Measurements from ENCODE around the gene TYMP.

TYMP gene

DNA sequence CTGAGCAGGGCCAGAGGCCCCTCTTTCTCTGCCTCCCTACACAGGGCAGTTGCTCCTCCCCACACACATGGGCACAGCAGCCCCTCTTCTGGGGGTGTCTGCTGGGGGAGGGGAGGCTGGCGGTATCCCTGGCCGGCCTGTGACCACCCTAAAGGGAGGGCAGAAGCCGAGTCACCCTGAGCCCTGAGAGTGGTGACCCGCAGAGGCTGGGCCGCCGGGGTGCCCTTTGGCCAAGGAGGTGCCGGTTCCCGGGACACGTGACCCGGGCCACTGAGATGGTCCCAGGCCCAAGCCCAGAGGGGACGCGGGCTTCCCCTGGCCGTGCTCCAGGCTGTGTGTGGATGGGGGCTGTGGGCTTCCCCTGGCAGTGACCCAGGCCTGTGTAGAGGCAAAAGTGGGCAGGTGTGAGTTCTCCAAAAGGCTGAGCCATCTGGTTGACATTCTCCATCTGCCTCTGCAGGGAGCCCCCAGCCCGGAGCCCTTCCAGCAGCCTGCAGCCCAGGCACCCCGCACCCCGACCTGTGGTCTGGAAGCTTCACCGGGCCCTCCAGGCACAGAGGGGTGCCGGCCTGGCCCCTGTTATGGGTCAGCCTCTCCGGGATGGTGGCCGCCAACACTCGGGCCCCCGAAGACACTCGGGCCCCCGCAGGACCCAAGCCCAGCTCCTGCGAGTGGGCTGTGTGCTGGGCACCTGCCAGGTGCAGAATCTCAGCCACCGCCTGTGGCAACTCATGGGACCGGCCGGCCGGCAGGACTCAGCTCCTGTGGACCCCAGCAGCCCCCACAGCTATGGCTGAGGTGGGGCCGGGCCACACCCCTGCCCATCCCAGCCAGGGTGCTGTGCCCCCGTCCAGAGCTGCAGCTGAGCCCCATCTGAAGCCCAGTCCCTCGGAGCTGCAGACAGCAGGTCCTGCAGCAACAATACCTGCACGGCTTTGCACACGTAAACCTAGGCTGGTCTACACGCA is 47.4 kb downstream of the TYMP start:
- Histone ChIP-seq H3K36me3 (ENCODE audit: insufficient read depth, low read depth, low read length) (no peaks in the 10 kb centered on the region), H3K9ac (ENCODE audit: low read depth, low read length) (peak overlapping the region; percentile 70; the same call in 1 of the 2 replicates), H3K4me1 (ENCODE audit: insufficient read depth, low read length) (no peaks in the 10 kb centered on the region), H3K9me3 (ENCODE audit: insufficient read depth, low read depth, low read length) (no peaks in the 10 kb centered on the region), H3K4me3 (ENCODE audit: low read length) (peak overlapping the region; percentile 68), H3K27me3 (ENCODE audit: insufficient read depth, low read length) (peaks cover 34% of the 10 kb centered on the region), H3K27ac (ENCODE audit: low read length) (no peak overlapping the region)

GRCh38 chr22:50481440-50482106 is 48.2 kb downstream of the TYMP start, which contains the start of gene ADM2:
Gene ADM2 (plus strand): TSS chr22:50481543. CDS start chr22:50481848, 305 bp downstream.
- peak within 1 kb of the TSS; percentile 70; the same call in 1 of the 2 replicates for H3K9ac ChIP-seq (ENCODE audit: low read depth, low read length)
- H3K4me3 ChIP-seq (ENCODE audit: low read length) = peak within 1 kb of the TSS; percentile 68
- no peaks in the 10 kb centered on the region for H3K9me3 ChIP-seq (ENCODE audit: insufficient read depth, low read depth, low read length)
- no peaks in the 10 kb centered on the region for H3K36me3 ChIP-seq (ENCODE audit: insufficient read depth, low read depth, low read length)
- no peak within 1 kb of the TSS for H3K27ac ChIP-seq (ENCODE audit: low read length)
- peaks cover 34% of the 10 kb centered on the region for H3K27me3 ChIP-seq (ENCODE audit: insufficient read depth, low read length)
- no peaks in the 10 kb centered on the region for H3K4me1 ChIP-seq (ENCODE audit: insufficient read depth, low read length)

DNA sequence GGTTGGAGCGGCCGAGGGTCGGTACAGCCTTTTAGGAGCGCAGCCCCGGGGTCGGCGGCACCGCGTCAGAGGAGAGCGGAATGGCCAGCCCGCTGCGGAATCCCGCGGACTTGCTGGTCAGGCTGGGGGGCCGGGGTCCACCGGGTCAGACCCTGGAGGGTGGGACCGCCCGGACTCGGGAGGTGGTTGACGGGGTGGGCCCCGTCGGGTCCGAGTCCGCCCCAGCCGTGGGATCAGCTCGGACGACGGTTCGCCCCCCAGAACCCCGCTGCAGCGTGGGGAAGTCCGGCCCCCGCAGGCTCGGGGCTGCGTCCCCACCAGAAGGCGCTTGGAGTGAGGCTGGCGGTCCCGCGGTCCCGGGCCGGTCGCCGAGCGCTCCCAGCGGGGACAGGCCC is 48.8 kb downstream of the TYMP start:
- Histone ChIP-seq H3K4me3 (ENCODE audit: low read length) (peak overlapping the region; percentile 68; the same call in 1 of the 2 replicates), H3K9me3 (ENCODE audit: insufficient read depth, low read depth, low read length) (no peaks in the 10 kb centered on the region), H3K9ac (ENCODE audit: low read depth, low read length) (peak overlapping the region; percentile 45; the same call in 1 of the 2 replicates), H3K27ac (ENCODE audit: low read length) (no peak overlapping the region), H3K36me3 (ENCODE audit: insufficient read depth, low read depth, low read length) (no peaks in the 10 kb centered on the region), H3K4me1 (ENCODE audit: insufficient read depth, low read length) (no peaks in the 10 kb centered on the region), H3K27me3 (ENCODE audit: insufficient read depth, low read length) (peaks cover 34% of the 10 kb centered on the region)

DNA sequence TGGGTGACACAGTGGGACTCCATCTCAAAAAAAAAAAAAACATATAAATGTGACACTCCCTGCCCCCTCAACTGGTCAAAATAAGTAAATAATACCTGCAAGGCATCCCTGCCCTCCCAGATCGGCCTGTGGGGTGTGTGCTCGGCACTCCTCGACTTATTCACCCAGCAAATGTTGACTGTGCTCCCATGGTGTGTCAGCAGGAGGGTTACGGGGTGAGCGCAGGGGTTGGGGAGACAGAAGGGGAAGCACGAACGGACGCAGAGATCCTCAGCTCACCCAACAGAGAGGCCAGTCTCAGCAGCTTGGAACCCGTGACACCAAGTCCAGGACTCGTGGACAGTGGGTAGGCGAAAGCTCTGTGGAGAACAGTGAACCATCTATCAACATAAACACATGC is 50.1 kb downstream of the TYMP start:
- Histone ChIP-seq H3K27me3 (ENCODE audit: insufficient read depth, low read length) (peaks cover 34% of the 10 kb centered on the region), H3K9ac (ENCODE audit: low read depth, low read length) (no peak overlapping the region), H3K36me3 (ENCODE audit: insufficient read depth, low read depth, low read length) (no peaks in the 10 kb centered on the region), H3K4me1 (ENCODE audit: insufficient read depth, low read length) (peaks cover 5% of the 10 kb centered on the region; the same call in 1 of the 2 replicates), H3K27ac (ENCODE audit: low read length) (no peak overlapping the region), H3K9me3 (ENCODE audit: insufficient read depth, low read depth, low read length) (no peaks in the 10 kb centered on the region), H3K4me3 (ENCODE audit: low read length) (no peak overlapping the region)

DNA sequence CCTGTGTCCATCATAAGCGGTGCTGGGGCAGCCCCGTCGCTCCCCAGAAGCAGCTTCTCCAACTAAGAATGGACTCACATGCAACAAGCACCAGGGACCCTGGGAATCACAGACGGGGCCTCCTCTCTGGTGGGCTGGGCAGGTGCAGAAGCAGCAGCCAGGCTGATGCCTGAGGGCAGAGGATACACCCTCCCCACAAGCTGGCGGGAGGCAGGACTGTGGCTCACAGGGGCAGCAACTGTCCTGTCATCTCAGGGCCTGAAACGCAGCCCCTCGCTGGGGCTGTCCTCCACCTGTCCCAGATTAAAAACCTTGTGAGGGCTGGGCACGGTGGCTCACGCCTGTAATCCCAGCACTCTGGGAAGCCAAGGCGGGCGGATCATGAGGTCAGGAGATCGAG is 51.9 kb downstream of the TYMP start:
- Histone ChIP-seq H3K4me1 (ENCODE audit: insufficient read depth, low read length) (peaks cover 11% of the 10 kb centered on the region; the same call in 1 of the 2 replicates), H3K27ac (ENCODE audit: low read length) (no peak overlapping the region), H3K36me3 (ENCODE audit: insufficient read depth, low read depth, low read length) (no peaks in the 10 kb centered on the region), H3K9ac (ENCODE audit: low read depth, low read length) (no peak overlapping the region), H3K9me3 (ENCODE audit: insufficient read depth, low read depth, low read length) (no peaks in the 10 kb centered on the region), H3K27me3 (ENCODE audit: insufficient read depth, low read length) (peaks cover 34% of the 10 kb centered on the region), H3K4me3 (ENCODE audit: low read length) (no peak overlapping the region)

DNA sequence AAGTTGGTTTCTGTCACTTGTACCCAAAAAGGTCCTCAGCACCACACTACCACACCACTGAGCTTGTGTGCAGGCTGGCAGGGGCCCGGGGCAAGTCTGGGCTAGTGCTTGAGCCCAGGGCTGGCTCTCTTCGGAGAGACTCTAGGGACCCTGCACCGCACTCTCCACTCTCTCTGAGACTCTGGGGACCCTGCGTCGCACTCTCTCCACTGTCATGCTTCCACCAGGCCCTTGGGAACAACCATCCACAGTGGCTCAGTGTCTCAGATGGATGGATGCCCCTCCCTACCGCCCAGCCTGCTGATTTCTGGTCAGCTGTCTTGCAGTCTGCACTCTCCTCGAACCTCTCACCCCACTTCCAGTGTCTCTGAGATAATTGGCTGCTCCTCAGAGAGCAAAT is 52.9 kb downstream of the TYMP start:
- H3K4me1 ChIP-seq (ENCODE audit: insufficient read depth, low read length) = peaks cover 11% of the 10 kb centered on the region; the same call in 1 of the 2 replicates
- H3K4me3 ChIP-seq (ENCODE audit: low read length) = no peak overlapping the region
- no peaks in the 10 kb centered on the region for H3K9me3 ChIP-seq (ENCODE audit: insufficient read depth, low read depth, low read length)
- no peak overlapping the region for H3K9ac ChIP-seq (ENCODE audit: low read depth, low read length)
- H3K27ac ChIP-seq (ENCODE audit: low read length) = no peak overlapping the region
- H3K27me3 ChIP-seq (ENCODE audit: insufficient read depth, low read length) = peaks cover 30% of the 10 kb centered on the region
- H3K36me3 ChIP-seq (ENCODE audit: insufficient read depth, low read depth, low read length) = no peaks in the 10 kb centered on the region
